Trophoblast cell (in vitro differentiated cells and primary cell): ENCODE results near the gene AZU1.

Experiments
- DNase-seq, 2 donors: peaks; one replicate each; pipeline ENCODE4 v3.0.0-alpha.2; 2016
- H2AFZ ChIP-seq: 2 replicates; pipeline ENCODE4 v1.6.1; 2013; ENCODE audit warnings: low read length, moderate library complexity, mild to moderate bottlenecking; ENCODE audit not compliant: insufficient read depth, poor library complexity
- H2AK5ac ChIP-seq: 2 replicates; pipeline ENCODE4 v1.6.1; 2013; ENCODE audit warnings: mild to moderate bottlenecking, low read length
- H2BK120ac ChIP-seq: 2 replicates; pipeline ENCODE4 v1.6.1; 2013; ENCODE audit warnings: low read length, mild to moderate bottlenecking, moderate library complexity; ENCODE audit not compliant: insufficient read depth, poor library complexity
- H2BK12ac ChIP-seq: 2 replicates; pipeline ENCODE4 v1.6.1; 2013; ENCODE audit warnings: mild to moderate bottlenecking, low read length, moderate library complexity
- H2BK5ac ChIP-seq: 2 replicates; pipeline ENCODE4 v1.6.1; 2013; ENCODE audit warnings: low read length, low read depth, moderate library complexity, mild to moderate bottlenecking; ENCODE audit not compliant: poor library complexity
- H3K14ac ChIP-seq: 2 replicates; pipeline ENCODE4 v1.6.1; 2013; ENCODE audit warnings: mild to moderate bottlenecking, low read length
- H3K18ac ChIP-seq: 2 replicates; pipeline ENCODE4 v1.6.1; 2013; ENCODE audit warnings: mild to moderate bottlenecking, low read length
- H3K23ac ChIP-seq: 2 replicates; pipeline ENCODE4 v1.6.1; 2013; ENCODE audit warnings: low read length
- H3K27ac ChIP-seq: 2 replicates; pipeline ENCODE4 v1.5.1; 2013; ENCODE audit warnings: low read depth, mild to moderate bottlenecking, inconsistent platforms, low read length, moderate library complexity
- H3K27me3 ChIP-seq: 2 replicates; pipeline ENCODE4 v1.6.1; 2013; ENCODE audit warnings: inconsistent platforms, mild to moderate bottlenecking, low read length, moderate library complexity; ENCODE audit not compliant: insufficient read depth
- H3K36me3 ChIP-seq, 2 experiments: 1 replicate in 1 of 2; 2 replicates in 1 of 2; pipeline ENCODE4 v1.6.1; 2013; ENCODE audit warnings: low read length in 2 of 2, mild to moderate bottlenecking in 2 of 2, moderate library complexity in 1 of 2; ENCODE audit not compliant: insufficient read depth in 2 of 2, control insufficient read depth in 1 of 2
- H3K4ac ChIP-seq: 2 replicates; pipeline ENCODE4 v1.6.1; 2013; ENCODE audit warnings: low read depth, mild to moderate bottlenecking, low read length, moderate library complexity
- H3K4me1 ChIP-seq, 2 experiments: 1 replicate in 1 of 2; 2 replicates in 1 of 2; pipeline ENCODE4 v1.6.1; 2013; ENCODE audit warnings: low read length in 2 of 2, mild to moderate bottlenecking in 2 of 2, moderate library complexity in 1 of 2; ENCODE audit not compliant: insufficient read depth in 2 of 2, control insufficient read depth in 1 of 2
- H3K4me2 ChIP-seq: 2 replicates; pipeline ENCODE4 v1.6.1; 2013; ENCODE audit warnings: inconsistent platforms, mild to moderate bottlenecking, low read length, moderate library complexity
- H3K4me3 ChIP-seq: 2 replicates; pipeline ENCODE4 v1.5.1; 2013; ENCODE audit warnings: mild to moderate bottlenecking, low read depth, low read length, inconsistent platforms
- H3K79me1 ChIP-seq: one replicate; pipeline ENCODE4 v1.6.1; 2013; ENCODE audit warnings: low read length
- H3K79me2 ChIP-seq: 2 replicates; pipeline ENCODE4 v1.6.1; 2013; ENCODE audit warnings: low read length, mild to moderate bottlenecking; ENCODE audit not compliant: control insufficient read depth, insufficient read depth, poor library complexity
- H3K9ac ChIP-seq: 2 replicates; pipeline ENCODE4 v1.6.1; 2013; ENCODE audit warnings: mild to moderate bottlenecking, low read length
- H3K9me3 ChIP-seq: 2 replicates; pipeline ENCODE4 v1.6.1; 2013; ENCODE audit warnings: low read depth, mild to moderate bottlenecking, control low read depth, inconsistent platforms, low read length; ENCODE audit not compliant: insufficient read depth
- H4K12ac ChIP-seq: 2 replicates; pipeline ENCODE4 v1.6.1; 2013; ENCODE audit warnings: low read depth, mild to moderate bottlenecking, low read length, moderate library complexity
- H4K8ac ChIP-seq: 2 replicates; pipeline ENCODE4 v1.6.1; 2013; ENCODE audit warnings: low read depth, mild to moderate bottlenecking, low read length, moderate library complexity
- H4K91ac ChIP-seq: one replicate; pipeline ENCODE4 v1.6.1; 2013; ENCODE audit warnings: low read depth, mild to moderate bottlenecking, low read length, moderate library complexity
- WGBS: extraction: QIAGEN DNeasy Blood & Tissue Kit; methylation state at CpG from one replicate; pipeline ENCODE4 v1.1.7; 2013; ENCODE audit warnings: missing lambda C conversion rate; ENCODE audit not compliant: insufficient read length, insufficient coverage; ENCODE audit errors: extremely low coverage; 5-methylcytosine and 5-hydroxymethylcytosine counted together

AZU1 gene

GRCh38 chr19:806815-807421 is 20.7 kb upstream of the AZU1 start:
- Histone ChIP-seq H3K9me3 (peaks cover 3% of the 10 kb centered on the region), H2AFZ (no peak overlapping the region), H3K4me3 (no peak overlapping the region), H3K18ac (no peak overlapping the region), H2AK5ac (no peak overlapping the region), H3K9ac (no peak overlapping the region), H4K8ac (no peak overlapping the region), H3K79me2 (peaks cover 31% of the 10 kb centered on the region), H3K36me3 (peaks cover 97 to 99% of the 10 kb centered on the region in 2 experiments), H2BK120ac (no peak overlapping the region), H3K79me1 (no peaks in the 10 kb centered on the region), H4K12ac (no peak overlapping the region), H3K23ac (no peak overlapping the region), H3K27me3 (no peaks in the 10 kb centered on the region), H3K14ac (no peak overlapping the region), H3K27ac (no peak overlapping the region), H3K4me2 (no peak overlapping the region), H3K4me1 (peaks cover 2 to 3% of the 10 kb centered on the region in 2 experiments), H3K4ac (peak overlapping the region; percentile 3), H4K91ac (no peak overlapping the region), H2BK12ac (no peak overlapping the region), H2BK5ac (no peak overlapping the region)
- DNase-seq, result peak in 1 of 2 donors; percentile 4
- no CpG with 5 or more reads among the region's 34 CpGs for WGBS

GRCh38 chr19:807627-808422 is 19.8 kb upstream of the AZU1 start:
- WGBS, result 100% methylated on average over 1 of the region's 44 CpGs
- Histone ChIP-seq H3K4me3 (no peak overlapping the region), H3K23ac (no peak overlapping the region), H2BK120ac (no peak overlapping the region), H4K8ac (no peak overlapping the region), H4K91ac (no peak overlapping the region), H2AFZ (no peak overlapping the region), H3K79me1 (no peaks in the 10 kb centered on the region), H3K27ac (no peak overlapping the region), H3K18ac (no peak overlapping the region), H2BK5ac (no peak overlapping the region), H3K9ac (no peak overlapping the region), H3K4ac (no peak overlapping the region), H2BK12ac (no peak overlapping the region), H2AK5ac (no peak overlapping the region), H3K79me2 (peaks cover 21% of the 10 kb centered on the region), H4K12ac (no peak overlapping the region), H3K27me3 (no peaks in the 10 kb centered on the region), H3K9me3 (peaks cover 4% of the 10 kb centered on the region), H3K4me1 (no peaks in the 10 kb centered on the region), H3K36me3 (peaks cover 96 to 99% of the 10 kb centered on the region in 2 experiments), H3K4me2 (no peak overlapping the region), H3K14ac (no peak overlapping the region)
- DNase-seq, result no peak

- H3K4me3 ChIP-seq, result no peak overlapping the region
- H3K14ac ChIP-seq, result no peak overlapping the region
- no peak overlapping the region for H3K18ac ChIP-seq
- no peaks in the 10 kb centered on the region for H3K27me3 ChIP-seq
- no peak overlapping the region for H2BK120ac ChIP-seq
- H3K9me3 ChIP-seq, result peaks cover 6% of the 10 kb centered on the region
- no peak overlapping the region for H3K23ac ChIP-seq
- no peak overlapping the region for H4K91ac ChIP-seq
- H3K4me2 ChIP-seq, result no peak overlapping the region
- no peak for DNase-seq
- H4K8ac ChIP-seq, result no peak overlapping the region
- H2BK12ac ChIP-seq, result no peak overlapping the region
- no peaks in the 10 kb centered on the region for H3K4me1 ChIP-seq
- H3K27ac ChIP-seq, result no peak overlapping the region
- no peak overlapping the region for H3K4ac ChIP-seq
- no CpG with 5 or more reads among the region's 26 CpGs for WGBS
- H4K12ac ChIP-seq, result no peak overlapping the region
- H3K79me1 ChIP-seq, result no peaks in the 10 kb centered on the region
- H3K36me3 ChIP-seq, result peaks cover 96 to 99% of the 10 kb centered on the region in 2 experiments
- H2AK5ac ChIP-seq, result no peak overlapping the region
- no peak overlapping the region for H2AFZ ChIP-seq
- no peak overlapping the region for H3K9ac ChIP-seq
- no peak overlapping the region for H2BK5ac ChIP-seq
- peaks cover 16% of the 10 kb centered on the region for H3K79me2 ChIP-seq
Observed at GRCh38 chr19:808423-808775, 19.2 kb upstream of the AZU1 start.

GRCh38 chr19:810077-810855 is 17.4 kb upstream of the AZU1 start:
- Histone ChIP-seq H2BK120ac (no peak overlapping the region), H2BK12ac (no peak overlapping the region), H3K27me3 (no peaks in the 10 kb centered on the region), H3K27ac (no peak overlapping the region), H2BK5ac (no peak overlapping the region), H3K18ac (no peak overlapping the region), H3K9me3 (peaks cover 10% of the 10 kb centered on the region), H3K79me1 (no peaks in the 10 kb centered on the region), H2AFZ (no peak overlapping the region), H4K91ac (no peak overlapping the region), H3K4me2 (no peak overlapping the region), H3K36me3 (peaks cover 96 to 98% of the 10 kb centered on the region in 2 experiments), H3K9ac (no peak overlapping the region), H3K4me1 (no peaks in the 10 kb centered on the region), H3K4ac (no peak overlapping the region), H3K14ac (no peak overlapping the region), H4K12ac (no peak overlapping the region), H4K8ac (no peak overlapping the region), H3K4me3 (no peak overlapping the region), H3K23ac (no peak overlapping the region), H3K79me2 (peaks cover 3% of the 10 kb centered on the region), H2AK5ac (no peak overlapping the region)
- DNase-seq, result no peak
- WGBS, result no CpG with 5 or more reads among the region's 30 CpGs
